Jurkat, Clone E6-1 (cell line): ENCODE results near the gene FBRSL1.

ENCODE experiments used
- DNase-seq: peaks from one replicate; pipeline ENCODE4 v3.0.0-alpha.2; 2011; ENCODE audit warnings: low read depth, low spot score
- H3K4me3 ChIP-seq: 2 replicates; pipeline ENCODE4 v1.5.1; 2011; ENCODE audit warnings: mild to moderate bottlenecking, low read length, control low read depth, moderate library complexity

Gene FBRSL1

GRCh38 chr12:132558861-132559623, 69.1 kb downstream of the FBRSL1 start:
- peak overlapping the region; percentile 61 for H3K4me3 ChIP-seq
- peak; percentile 51 for DNase-seq

- H3K4me3 ChIP-seq, result peak overlapping the region; percentile 88
- DNase-seq, result no peak
Measured at GRCh38 chr12:132559652-132560363, 69.9 kb downstream of the FBRSL1 start.

- DNase-seq, result no peak
- peak overlapping the region; percentile 88 for H3K4me3 ChIP-seq
Measured at GRCh38 chr12:132560364-132560613, 70.3 kb downstream of the FBRSL1 start.

- peak overlapping the region; percentile 88 for H3K4me3 ChIP-seq
- peak; percentile 60 for DNase-seq
Measured at GRCh38 chr12:132560614-132561426, 70.9 kb downstream of the FBRSL1 start.
